Spinal cord (tissue), 10 donors: ENCODE results near the gene TWNK. TPM values are rescaled to one million over a fixed set of nuclear protein-coding genes. Genes with fewer than 3 reads are reported as not detected.
A peak's percentile ranks its signal among the peaks of the same experiment; 100 is the strongest.

Source experiments
- DNase-seq, 6 donors: peaks; one replicate each; pipeline versions ENCODE4 v3.0.0 to v3.0.0-alpha.2; 2013 to 2015; ENCODE audit warnings: low spot score in 6 of 6, low read depth in 4 of 6
- H3K27ac ChIP-seq: one replicate; pipeline ENCODE4 v1.5.1; 2013; ENCODE audit warnings: low read depth, low read length, control low read depth
- H3K27me3 ChIP-seq: one replicate; pipeline ENCODE4 v1.6.1; 2013; ENCODE audit warnings: low read length; ENCODE audit not compliant: control insufficient read depth, insufficient read depth
- H3K36me3 ChIP-seq: one replicate; pipeline ENCODE4 v1.6.1; 2013; ENCODE audit warnings: low read length; ENCODE audit not compliant: control insufficient read depth, insufficient read depth
- H3K4me1 ChIP-seq: one replicate; pipeline ENCODE4 v1.6.1; 2013; ENCODE audit warnings: low read length; ENCODE audit not compliant: control insufficient read depth, insufficient read depth
- H3K4me3 ChIP-seq: one replicate; pipeline ENCODE4 v1.5.1; 2013; ENCODE audit warnings: low read depth, low read length, control low read depth
- H3K9me3 ChIP-seq: one replicate; pipeline ENCODE4 v1.6.1; 2013; ENCODE audit warnings: low read length; ENCODE audit not compliant: control insufficient read depth, insufficient read depth
- WGBS: methylation state at CpG from one replicate; pipeline ENCODE4 v1.1.5; 2013; ENCODE audit warnings: missing lambda C conversion rate; ENCODE audit not compliant: insufficient coverage; 5-methylcytosine and 5-hydroxymethylcytosine counted together
- polyA plus RNA-seq, 2 donors: library from polyadenylated mRNA; unstranded; fragments of 120-200 nt; gene quantifications; one replicate each; pipeline ENCODE4 v1.2.1, GENCODE V29; 2013; ENCODE audit not compliant: insufficient read length in 2 of 2
- total RNA-seq, 2 donors: library from RNA; depleted of rRNA in 1 of 2; stranded (reverse); fragments of 120-200 nt in 1 of 2; fragments of >200 nt in 1 of 2; gene quantifications; one replicate each; pipeline versions ENCODE4 v1.2.3 to v1.2.4, GENCODE V29; 2013 to 2014
- donor health status: healthy.

The TWNK gene
- total and polyA plus RNA-seq, 4 donors = 4.8 to 10.2 (median 7.5) TPM

DNA sequence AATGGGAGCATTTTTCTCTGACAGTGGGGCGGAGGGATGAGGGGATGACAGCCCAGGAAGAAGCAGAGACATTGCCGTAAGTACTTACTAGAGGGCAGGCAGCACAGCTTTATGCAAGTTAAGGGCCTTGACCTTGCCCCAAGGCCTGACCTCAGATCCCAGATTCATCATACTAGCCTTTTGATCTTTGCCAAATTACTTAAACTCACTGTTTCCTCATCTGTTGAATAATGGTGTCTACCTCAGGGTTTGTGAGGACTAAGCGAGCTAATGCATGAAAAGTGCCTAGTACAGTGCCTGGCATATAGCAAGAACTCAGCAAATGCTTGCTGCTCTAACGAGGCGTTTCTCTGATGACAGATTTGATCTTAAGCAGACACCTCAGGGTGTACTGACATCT, 21.5 kb upstream of the TWNK start:
- no peaks in the 10 kb centered on the region for H3K27me3 ChIP-seq
- H3K4me1 ChIP-seq = peaks cover 15% of the 10 kb centered on the region
- peaks cover 5% of the 10 kb centered on the region for H3K36me3 ChIP-seq
- no peaks in the 10 kb centered on the region for H3K9me3 ChIP-seq
- 100% methylated on average over 2 of the region's 5 CpGs for WGBS
- H3K4me3 ChIP-seq = no peak overlapping the region
- no peak overlapping the region for H3K27ac ChIP-seq
- no peak for DNase-seq

GRCh38 chr10:100966887-100967286, 20.5 kb upstream of the TWNK start:
- Histone ChIP-seq H3K4me1 (peaks cover 20% of the 10 kb centered on the region), H3K36me3 (peaks cover 3% of the 10 kb centered on the region), H3K27me3 (no peaks in the 10 kb centered on the region), H3K27ac (no peak overlapping the region), H3K4me3 (no peak overlapping the region), H3K9me3 (no peaks in the 10 kb centered on the region)
- DNase-seq = no peak
- WGBS = no CpG with 5 or more reads among the region's 2 CpGs

DNA sequence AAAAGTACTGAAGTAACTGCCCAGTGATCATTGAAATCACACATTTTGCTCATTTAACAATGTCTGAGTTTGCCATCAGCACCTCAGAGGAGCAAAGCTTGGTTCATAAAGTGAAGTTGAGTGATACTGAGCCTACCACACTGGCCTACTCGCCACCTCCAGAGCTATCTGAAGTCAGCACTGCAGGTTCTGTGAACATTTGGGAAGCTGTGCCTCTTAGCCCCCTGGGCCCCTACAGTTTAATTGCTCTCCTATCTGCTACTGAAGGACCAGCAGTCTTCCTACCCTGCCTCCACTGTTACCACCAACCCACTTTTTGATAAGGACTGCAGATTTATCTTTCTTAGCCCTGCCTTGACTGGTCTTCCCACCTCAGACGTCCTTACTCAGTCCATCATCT, 20.0 kb upstream of the TWNK start:
- Histone ChIP-seq H3K27me3 (no peaks in the 10 kb centered on the region), H3K27ac (no peak overlapping the region), H3K4me1 (peaks cover 23% of the 10 kb centered on the region), H3K9me3 (no peaks in the 10 kb centered on the region), H3K36me3 (peaks cover 3% of the 10 kb centered on the region), H3K4me3 (no peak overlapping the region)
- WGBS = 79% methylated on average over 2 of the region's 2 CpGs
- no peak for DNase-seq

DNA sequence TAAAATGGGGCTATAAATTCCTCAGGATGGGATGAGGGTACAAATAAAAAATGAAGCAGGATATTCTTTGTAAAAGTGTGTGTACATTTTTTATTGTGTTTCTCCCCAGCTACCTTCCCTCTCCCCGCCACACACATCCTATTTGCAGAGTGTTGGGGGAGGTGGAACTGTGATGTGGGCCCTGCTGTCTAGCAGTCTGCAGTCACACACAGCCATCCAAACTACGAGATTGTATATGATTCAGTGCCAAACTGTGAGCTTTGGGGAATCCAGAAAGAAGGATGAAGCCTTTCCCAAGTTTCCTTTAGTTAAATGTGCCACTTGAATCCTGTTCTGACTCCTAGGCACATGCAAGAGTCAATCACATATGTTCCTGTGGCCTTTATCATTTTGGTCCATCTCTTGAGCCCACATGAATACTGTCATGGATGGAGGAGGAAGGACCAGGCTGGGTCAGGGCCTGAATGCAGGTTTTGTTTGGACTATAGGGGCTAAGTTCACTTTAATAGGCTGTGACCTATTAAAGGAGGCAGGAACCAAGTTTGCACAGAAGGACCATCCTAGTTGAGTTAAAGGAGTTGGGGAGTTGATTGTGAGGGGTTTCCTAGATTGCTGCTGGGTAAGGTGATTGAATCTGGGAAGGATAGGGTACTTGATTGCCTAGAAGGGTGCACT, 19.1 kb upstream of the TWNK start:
- H3K4me1 ChIP-seq = peaks cover 23% of the 10 kb centered on the region
- no peaks in the 10 kb centered on the region for H3K27me3 ChIP-seq
- H3K4me3 ChIP-seq = no peak overlapping the region
- H3K27ac ChIP-seq = no peak overlapping the region
- WGBS = 100% methylated on average over 1 of the region's 2 CpGs
- DNase-seq = peak in 1 of 6 donors; percentile 51
- H3K9me3 ChIP-seq = no peaks in the 10 kb centered on the region
- H3K36me3 ChIP-seq = peaks cover 10% of the 10 kb centered on the region

GRCh38 chr10:100968863-100969186, 18.5 kb upstream of the TWNK start:
- Histone ChIP-seq H3K36me3 (peaks cover 16% of the 10 kb centered on the region), H3K27me3 (no peaks in the 10 kb centered on the region), H3K4me3 (peak overlapping the region; percentile 30), H3K4me1 (peaks cover 23% of the 10 kb centered on the region), H3K27ac (no peak overlapping the region), H3K9me3 (no peaks in the 10 kb centered on the region)
- no peak for DNase-seq
- 14% methylated on average over 8 of the region's 9 CpGs for WGBS

DNA sequence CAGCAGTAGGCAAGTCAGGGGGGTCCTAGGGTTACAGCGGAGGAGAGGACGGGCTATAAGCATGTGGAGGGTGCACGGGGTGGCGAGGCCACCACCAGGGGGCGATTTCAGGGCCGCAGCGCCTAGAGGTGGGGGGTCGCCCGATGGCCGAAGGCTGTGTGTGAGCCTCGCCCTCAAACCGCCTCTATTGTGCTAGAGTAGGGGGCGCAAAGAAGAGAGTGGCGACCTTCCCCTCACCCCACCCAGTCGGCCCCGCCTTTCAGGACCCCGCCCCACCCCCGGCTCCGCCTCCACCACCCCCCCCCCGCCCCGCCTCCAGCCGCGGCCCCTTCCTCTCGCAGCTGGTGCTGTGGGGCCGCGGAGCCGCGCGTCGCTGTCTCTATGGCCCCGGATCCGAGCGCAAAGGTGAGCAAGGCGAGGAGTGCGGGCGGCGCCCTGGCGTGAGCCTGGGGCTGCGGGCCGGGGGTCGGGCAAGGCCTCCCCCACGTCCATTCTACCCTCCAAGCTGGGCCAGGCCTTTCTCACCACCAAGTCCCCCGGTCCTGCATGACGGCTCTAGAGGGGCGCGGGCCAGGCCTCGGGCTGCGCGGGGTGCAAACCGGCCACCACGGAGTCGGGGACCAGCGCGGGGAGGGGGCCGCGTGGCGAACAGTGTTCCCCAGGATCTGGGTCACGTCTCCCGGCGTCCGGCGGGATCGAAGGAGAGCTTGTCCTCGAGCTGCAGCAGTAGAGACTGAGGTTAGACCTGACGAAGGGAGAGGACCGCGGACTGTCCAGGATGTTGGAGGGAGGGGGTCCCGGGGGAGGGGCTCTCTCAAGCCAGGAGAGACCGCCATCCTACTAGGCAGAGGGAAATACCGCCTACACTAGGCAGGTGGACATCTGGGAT, 17.9 kb upstream of the TWNK start, which contains the start of gene SEMA4G:
Gene SEMA4G (plus strand): TSS at position 318 of the 889 bp plus-strand sequence. CDS start 3,409 bp downstream, outside the sequence.
- peak within 1 kb of the TSS; percentile 30 for H3K4me3 ChIP-seq
- no peak within 1 kb of the TSS for H3K27ac ChIP-seq
- peaks cover 23% of the 10 kb centered on the region for H3K4me1 ChIP-seq
- no peaks in the 10 kb centered on the region for H3K27me3 ChIP-seq
- 0% methylated on average over 51 of the region's 70 CpGs for WGBS
- DNase-seq = peak; percentile 15 to 87 (median 39)
- no peaks in the 10 kb centered on the region for H3K9me3 ChIP-seq
- peaks cover 21% of the 10 kb centered on the region for H3K36me3 ChIP-seq

DNA sequence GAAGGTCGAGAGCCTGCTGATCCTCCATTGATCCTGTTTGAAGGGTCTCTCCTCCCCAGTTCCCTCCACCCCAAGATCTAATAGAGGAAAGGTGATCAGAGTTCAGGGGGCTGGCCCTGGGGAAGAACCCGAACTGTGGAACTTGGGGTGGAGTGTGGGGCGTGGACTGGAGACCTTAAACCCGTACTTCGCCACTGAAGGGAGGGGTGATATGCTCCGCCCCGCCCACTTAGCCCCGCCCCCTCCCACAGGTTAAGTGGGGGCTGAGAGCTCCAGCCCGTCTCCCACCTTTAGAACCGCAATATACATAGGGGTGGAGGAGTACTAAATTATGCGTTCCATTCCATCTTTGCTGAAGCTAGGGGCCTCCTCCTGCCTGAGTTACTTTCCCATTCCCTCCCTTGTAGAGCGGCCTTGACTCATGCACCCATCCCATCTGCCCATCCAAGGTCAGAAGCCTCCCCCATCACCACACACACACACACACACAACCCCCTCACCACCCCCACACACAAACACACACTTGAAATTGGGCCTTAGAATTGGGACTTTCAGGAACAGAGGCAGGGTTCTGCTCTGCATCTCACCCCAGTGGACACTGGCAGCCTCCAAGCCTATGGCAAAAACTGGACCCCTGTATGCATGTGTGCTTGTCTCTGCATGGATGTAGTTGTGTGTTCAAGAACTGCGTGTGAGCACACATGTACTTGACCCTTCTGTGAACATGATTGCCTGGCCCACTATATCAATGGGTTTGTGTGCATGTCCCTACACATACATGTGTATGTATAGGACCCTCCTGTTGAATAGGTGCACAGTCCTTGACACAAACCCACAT, 17.0 kb upstream of the TWNK start:
- Histone ChIP-seq H3K27me3 (no peaks in the 10 kb centered on the region), H3K4me1 (peaks cover 23% of the 10 kb centered on the region), H3K9me3 (no peaks in the 10 kb centered on the region), H3K27ac (no peak overlapping the region), H3K36me3 (peaks cover 21% of the 10 kb centered on the region), H3K4me3 (peak overlapping the region; percentile 30)
- WGBS = no CpG with 5 or more reads among the region's 13 CpGs
- DNase-seq = peak in 2 of 6 donors; percentile 38 to 63

- H3K4me3 ChIP-seq = no peak overlapping the region
- DNase-seq = no peak
- H3K4me1 ChIP-seq = peaks cover 23% of the 10 kb centered on the region
- no peaks in the 10 kb centered on the region for H3K27me3 ChIP-seq
- 69% methylated on average over 3 of the region's 4 CpGs for WGBS
- no peaks in the 10 kb centered on the region for H3K9me3 ChIP-seq
- H3K36me3 ChIP-seq = peaks cover 20% of the 10 kb centered on the region
- no peak overlapping the region for H3K27ac ChIP-seq
Observed at GRCh38 chr10:100970914-100971811, 16.2 kb upstream of the TWNK start.
